GM18868 (cell line): Measurements from ENCODE around the gene PRUNE2.

Experiments
- ATAC-seq: cut with Tn5 transposase; IDR thresholded peaks from one replicate; pipeline ENCODE4 v1.9.1; 2021; ENCODE audit warnings: mild to moderate bottlenecking, moderate library complexity; ENCODE audit not compliant: unreplicated experiment

PRUNE2 gene

GRCh38 chr9:76701441-76702039, 204.4 kb downstream of the PRUNE2 start:
- ATAC-seq: no peak

GRCh38 chr9:76700916-76701315, 205.0 kb downstream of the PRUNE2 start:
- ATAC-seq: no peak

GRCh38 chr9:76699971-76700370, 205.9 kb downstream of the PRUNE2 start:
- peak; percentile 39 for ATAC-seq

- no peak for ATAC-seq
Measured at GRCh38 chr9:76697554-76697953, 208.4 kb downstream of the PRUNE2 start.

- no peak for ATAC-seq
Measured at GRCh38 chr9:76697081-76697480, 208.8 kb downstream of the PRUNE2 start.

- ATAC-seq: no peak
Measured at GRCh38 chr9:76693912-76694311, 212.0 kb downstream of the PRUNE2 start.

GRCh38 chr9:76692458-76693129, 213.3 kb downstream of the PRUNE2 start:
- no peak for ATAC-seq

- no peak for ATAC-seq
Measured at GRCh38 chr9:76691517-76692313, 214.2 kb downstream of the PRUNE2 start.

GRCh38 chr9:76690973-76691370, 214.9 kb downstream of the PRUNE2 start:
- no peak for ATAC-seq

GRCh38 chr9:76690246-76690972, 215.5 kb downstream of the PRUNE2 start:
- ATAC-seq: no peak

GRCh38 chr9:76688471-76689238, 217.3 kb downstream of the PRUNE2 start:
- no peak for ATAC-seq

- ATAC-seq: no peak
Measured at GRCh38 chr9:76687861-76688391, 218.0 kb downstream of the PRUNE2 start.

GRCh38 chr9:76686756-76687155, 219.2 kb downstream of the PRUNE2 start:
- ATAC-seq: no peak

- ATAC-seq: no peak
Measured at GRCh38 chr9:76684213-76684612, 221.7 kb downstream of the PRUNE2 start.

- no peak for ATAC-seq
Measured at GRCh38 chr9:76681556-76681955, 224.4 kb downstream of the PRUNE2 start.

- ATAC-seq: peak; percentile 83
Measured at GRCh38 chr9:76680716-76681425, 225.0 kb downstream of the PRUNE2 start.

GRCh38 chr9:76677481-76678055, 228.3 kb downstream of the PRUNE2 start:
- no peak for ATAC-seq

GRCh38 chr9:76676857-76677256, 229.1 kb downstream of the PRUNE2 start:
- no peak for ATAC-seq

GRCh38 chr9:76667521-76667957, 238.4 kb downstream of the PRUNE2 start:
- ATAC-seq: no peak
